Fibroblast of lung (primary cell): ENCODE measurements around the gene ADAT2. TPM values are rescaled to one million over a fixed set of nuclear protein-coding genes. Genes with fewer than 3 reads are reported as not detected.
A peak's percentile ranks its signal among the peaks of the same experiment; 100 is the strongest.
"Not testable (repeated sequence)": the region's sequence is repeated elsewhere in the genome, so short reads cannot be mapped to it uniquely, and the experiment has no call there.

Experiments used
- DNase-seq, 2 donors: peaks; one replicate each; pipeline versions ENCODE4 v3.0.0 to v3.0.0-alpha.2; 2010; ENCODE audit warnings: low read depth in 2 of 2
- H2AFZ ChIP-seq: 2 replicates; pipeline ENCODE4 v1.5.1; 2012; ENCODE audit warnings: low read length, control low read depth, inconsistent platforms
- H3K27ac ChIP-seq: 2 replicates; pipeline ENCODE4 v1.5.1; 2011; ENCODE audit warnings: low read length, control low read depth; ENCODE audit not compliant: insufficient read depth
- H3K27me3 ChIP-seq: 2 replicates; pipeline ENCODE4 v1.5.1; 2011; ENCODE audit warnings: mild to moderate bottlenecking, low read length; ENCODE audit not compliant: control insufficient read depth, insufficient read depth
- H3K36me3 ChIP-seq: 2 replicates; pipeline ENCODE4 v1.5.1; 2011; ENCODE audit warnings: low read length; ENCODE audit not compliant: control insufficient read depth, insufficient read depth
- H3K4me1 ChIP-seq: 2 replicates; pipeline ENCODE4 v1.5.1; 2011; ENCODE audit warnings: low read length; ENCODE audit not compliant: control insufficient read depth, insufficient read depth; ENCODE audit errors: extremely low read depth
- H3K4me2 ChIP-seq: 2 replicates; pipeline ENCODE4 v1.5.1; 2011; ENCODE audit warnings: low read length, control low read depth; ENCODE audit not compliant: insufficient read depth; ENCODE audit errors: extremely low read depth
- H3K4me3 ChIP-seq, 4 experiments: fragments of 200-600 bp in 1 of 4; sonication (generic) in 1 of 4; replicated peaks in 1 of 4; 2 replicates each; pipeline ENCODE4 v1.5.1; 2011 to 2016; ENCODE audit warnings: low read length in 4 of 4, low read depth in 3 of 4, mild to moderate bottlenecking in 3 of 4, control low read depth in 2 of 4, inconsistent platforms in 1 of 4, mixed read lengths in 1 of 4; ENCODE audit not compliant: insufficient read depth in 1 of 4; ENCODE audit errors: control extremely low read depth in 1 of 4
- H3K79me2 ChIP-seq: 2 replicates; pipeline ENCODE4 v1.5.1; 2012; ENCODE audit warnings: mild to moderate bottlenecking, low read length, inconsistent platforms; ENCODE audit not compliant: control insufficient read depth, insufficient read depth
- H3K9ac ChIP-seq: 2 replicates; pipeline ENCODE4 v1.5.1; 2011; ENCODE audit warnings: mild to moderate bottlenecking, low read length, control low read depth; ENCODE audit not compliant: insufficient read depth
- H3K9me3 ChIP-seq: 2 replicates; pipeline ENCODE4 v1.5.1; 2012; ENCODE audit warnings: low read depth, low read length; ENCODE audit not compliant: control insufficient read depth, insufficient read depth
- H4K20me1 ChIP-seq: 2 replicates; pipeline ENCODE4 v1.5.1; 2011; ENCODE audit warnings: low read length; ENCODE audit not compliant: control insufficient read depth, insufficient read depth; ENCODE audit errors: extremely low read depth
- CTCF ChIP-seq, 2 donors: IDR thresholded peaks in 1 of 2; conservative IDR thresholded peaks in 1 of 2; 1 replicate in 1 of 2; 2 replicates in 1 of 2; pipeline ENCODE4 v1.5.1; 2011 to 2012; ENCODE audit warnings: low read length in 2 of 2, control low read depth in 1 of 2, inconsistent platforms in 1 of 2, low read depth in 1 of 2, mild to moderate bottlenecking in 1 of 2
- EZH2 ChIP-seq: IDR thresholded peaks from 2 replicates; pipeline ENCODE4 v1.5.1; 2012; ENCODE audit warnings: low read length, control low read depth, mild to moderate bottlenecking; ENCODE audit errors: missing control alignments
- polyA plus RNA-seq, 2 donors: library from polyadenylated mRNA; depleted of rRNA in 1 of 2; stranded (reverse) in 1 of 2; unstranded in 1 of 2; fragments of >200 nt; gene quantifications; 2 replicates each; pipeline ENCODE4 v1.2.1, GENCODE V29; 2011 to 2012; ENCODE audit warnings: missing spikeins in 1 of 2
- total RNA-seq: library from RNA; depleted of rRNA; stranded (reverse); fragments of >200 nt; gene quantifications from 2 replicates; pipeline ENCODE4 v1.2.1, GENCODE V29; 2014

ADAT2 gene
- total and polyA plus RNA-seq, 2 donors (not counting 1 experiment from before 2014, with no cell fraction given): 4.7 to 5.0 TPM

GRCh38 chr6:143451531-143451930 is 1.0 kb upstream of the ADAT2 start:
- Histone ChIP-seq H3K9me3 (no peaks in the 10 kb centered on the region), H4K20me1 (no peaks in the 10 kb centered on the region), H3K4me2 (peak overlapping the region; percentile 91), H2AFZ (peak overlapping the region; percentile 97), H3K36me3 (no peaks in the 10 kb centered on the region), H3K9ac (peak overlapping the region; percentile 8), H3K27ac (peak overlapping the region; percentile 75), H3K79me2 (peaks cover 18% of the 10 kb centered on the region), H3K4me3 (peak overlapping the region; percentile 71 to 95 (median 90)), H3K27me3 (no peaks in the 10 kb centered on the region), H3K4me1 (peaks cover 8% of the 10 kb centered on the region)
- no peak for TF ChIP-seq CTCF (conservative IDR thresholded peaks at IDR 0.05 in 1 of 2, IDR thresholded peaks at IDR 0.05 in 1 of 2; ENCODE audit: low read depth in 1 of 2, low read length in 2 of 2)
- TF ChIP-seq EZH2: no peak
- peak in 1 of 2 donors; percentile 16 for DNase-seq

- H3K4me1 ChIP-seq: peaks cover 8% of the 10 kb centered on the region
- peak overlapping the region; percentile 76 for H2AFZ ChIP-seq
- no peaks in the 10 kb centered on the region for H3K36me3 ChIP-seq
- H3K4me2 ChIP-seq: peak overlapping the region; percentile 89
- DNase-seq: peak; percentile 38 to 59
- no peaks in the 10 kb centered on the region for H4K20me1 ChIP-seq
- TF ChIP-seq EZH2: no peak
- no peak for TF ChIP-seq CTCF (conservative IDR thresholded peaks at IDR 0.05 in 1 of 2, IDR thresholded peaks at IDR 0.05 in 1 of 2; ENCODE audit: low read depth in 1 of 2, low read length in 2 of 2)
- H3K4me3 ChIP-seq: peak overlapping the region; percentile 71 to 95 (median 90)
- peaks cover 18% of the 10 kb centered on the region for H3K79me2 ChIP-seq
- H3K9ac ChIP-seq: peak overlapping the region; percentile 70
- peak overlapping the region; percentile 76 for H3K27ac ChIP-seq
- H3K27me3 ChIP-seq: no peaks in the 10 kb centered on the region
- H3K9me3 ChIP-seq: no peaks in the 10 kb centered on the region
These were observed 612 bp downstream of the ADAT2 start for GRCh38 chr6:143449714-143450452.

- Histone ChIP-seq H3K36me3 (no peaks in the 10 kb centered on the region), H3K9me3 (no peaks in the 10 kb centered on the region), H3K4me1 (peaks cover 8% of the 10 kb centered on the region), H3K79me2 (peaks cover 18% of the 10 kb centered on the region), H3K27ac (peak overlapping the region; percentile 76), H4K20me1 (no peaks in the 10 kb centered on the region), H2AFZ (peak overlapping the region; percentile 76), H3K9ac (no peak overlapping the region), H3K4me2 (peak overlapping the region; percentile 89), H3K4me3 (peak overlapping the region; percentile 71 to 95 (median 90)), H3K27me3 (no peaks in the 10 kb centered on the region)
- TF ChIP-seq CTCF (conservative IDR thresholded peaks at IDR 0.05 in 1 of 2, IDR thresholded peaks at IDR 0.05 in 1 of 2; ENCODE audit: low read depth in 1 of 2, low read length in 2 of 2) (no peak), EZH2 (no peak)
- no peak for DNase-seq
These were observed 1.3 kb downstream of the ADAT2 start for GRCh38 chr6:143449082-143449713.

GRCh38 chr6:143447865-143448264 is 2.6 kb downstream of the ADAT2 start:
- H3K27me3 ChIP-seq, H3K4me2 ChIP-seq, H2AFZ ChIP-seq, H3K27ac ChIP-seq, H4K20me1 ChIP-seq, H3K9ac ChIP-seq, H3K4me1 ChIP-seq, H3K4me3 ChIP-seq, H3K9me3 ChIP-seq, H3K36me3 ChIP-seq, DNase-seq: not testable (repeated sequence)
- H3K79me2 ChIP-seq: peaks cover 18% of the 10 kb centered on the region
